A673 (cell line): Measurements from ENCODE around the gene ASAP2. TPM values are rescaled to one million over a fixed set of nuclear protein-coding genes. Genes with fewer than 3 reads are reported as not detected.

Source experiments
- BruUV-seq: library from RNA; stranded (reverse); fragments of 400-500 nt; replicated peaks from 2 replicates; lab custom pipeline; 2021; lab: Mats Ljungman, UMichigan
- CTCF ChIA-PET: fragments of 300-600 bp; sonication (Branson Sonifier 250); formaldehyde crosslinking; loops from one replicate; lab custom pipeline; 2022; ENCODE audit warnings: antibody characterized with exemption; lab: Charles Lee
- POLR2A ChIA-PET: fragments of 300-600 bp; sonication (Branson Sonifier 250); formaldehyde crosslinking; loops from one replicate; lab custom pipeline; 2022; ENCODE audit warnings: antibody characterized with exemption; ENCODE audit not compliant: low non-redundant PET; lab: Charles Lee
- DNase-seq: peaks from one replicate; pipeline ENCODE4 v3.0.0-alpha.2; 2015; ENCODE audit warnings: low spot score
- H3K27ac ChIP-seq: fragments of 200-600 bp; sonication (generic); 2 replicates; pipeline ENCODE4 v1.5.1; 2016; ENCODE audit warnings: mixed run types, low read depth, mild to moderate bottlenecking, mixed read lengths, antibody characterized with exemption, low read length; ENCODE audit not compliant: poor library complexity, severe bottlenecking
- H3K27me3 ChIP-seq: fragments of 200-600 bp; sonication (generic); replicated peaks from 2 replicates; pipeline ENCODE4 v1.6.1; 2017; ENCODE audit warnings: mixed run types, low read depth, mild to moderate bottlenecking, mixed read lengths, antibody characterized with exemption, low read length; ENCODE audit not compliant: insufficient read depth, poor library complexity
- H3K36me3 ChIP-seq: fragments of 200-600 bp; sonication (generic); 2 replicates; pipeline ENCODE4 v1.6.1; 2016; ENCODE audit warnings: mixed run types, mild to moderate bottlenecking, mixed read lengths, antibody characterized with exemption, low read length; ENCODE audit not compliant: insufficient read depth, poor library complexity, severe bottlenecking
- H3K4me1 ChIP-seq: fragments of 200-600 bp; sonication (generic); 2 replicates; pipeline ENCODE4 v1.6.1; 2017; ENCODE audit warnings: mixed run types, mild to moderate bottlenecking, mixed read lengths, antibody characterized with exemption, low read length; ENCODE audit not compliant: insufficient read depth, poor library complexity, severe bottlenecking
- H3K4me3 ChIP-seq: fragments of 200-600 bp; sonication (generic); 2 replicates; pipeline ENCODE4 v1.5.1; 2016; ENCODE audit warnings: low read depth, mixed run types, mild to moderate bottlenecking, mixed read lengths, low read length; ENCODE audit not compliant: poor library complexity, severe bottlenecking
- H3K9me3 ChIP-seq: fragments of 200-600 bp; sonication (generic); 2 replicates; pipeline ENCODE4 v1.6.1; 2016; ENCODE audit warnings: mixed run types, low read depth, mild to moderate bottlenecking, mixed read lengths, antibody characterized with exemption, low read length; ENCODE audit not compliant: poor library complexity, severe bottlenecking
- CTCF ChIP-seq: fragments of 300-800, 200-600 bp; sonication (generic); conservative IDR thresholded peaks from 2 replicates; pipeline ENCODE4 v1.5.1; 2017; ENCODE audit warnings: low read depth, mild to moderate bottlenecking, antibody characterized with exemption, low read length, moderate library complexity, mixed read lengths
- EZH2 ChIP-seq: fragments of 200-600 bp; sonication (generic); IDR thresholded peaks from 2 replicates; pipeline ENCODE4 v1.6.1; 2017; ENCODE audit warnings: borderline replicate concordance, low read depth, mild to moderate bottlenecking, mixed read lengths, antibody characterized with exemption, low read length; ENCODE audit not compliant: poor library complexity, severe bottlenecking
- intact Hi-C: fragments of 100-400 bp; cut with micrococcal nuclease; formaldehyde crosslinking; loops from one replicate; pipeline ENCODE4 v1.10.0; 2022; ENCODE audit not compliant: unreplicated experiment
- total RNA-seq: library from RNA; stranded (reverse); gene quantifications from 2 replicates; pipeline ENCODE4 v1.2.3, GENCODE V29; 2021

The ASAP2 gene
- total RNA-seq, 1 experiment from 2014 or later, result 46.8 TPM

- TF ChIP-seq CTCF, result no peak
- TF ChIP-seq EZH2, result no peak
- Histone ChIP-seq H3K4me3 (no peak overlapping the region), H3K4me1 (peaks cover 67% of the 10 kb centered on the region), H3K36me3 (no peaks in the 10 kb centered on the region), H3K27me3 (no peaks in the 10 kb centered on the region), H3K27ac (peak overlapping the region; percentile 32), H3K9me3 (no peaks in the 10 kb centered on the region)
- DNase-seq, result no peak
- CTCF ChIA-PET, result no interaction called here
- intact Hi-C loops, result no loop called here
- POLR2A ChIA-PET, result no interaction called here
- no TSS peak for BruUV-seq
These were observed 30.3 kb downstream of the ASAP2 start for GRCh38 chr2:9236867-9237266.

- Histone ChIP-seq H3K27me3 (no peaks in the 10 kb centered on the region), H3K4me1 (peaks cover 57% of the 10 kb centered on the region), H3K27ac (no peak overlapping the region), H3K9me3 (no peaks in the 10 kb centered on the region), H3K36me3 (no peaks in the 10 kb centered on the region), H3K4me3 (no peak overlapping the region)
- ChIA-PET POLR2A (no interaction called here), CTCF (no interaction called here)
- no peak for DNase-seq
- intact Hi-C loops, result no loop called here
- no TSS peak for BruUV-seq
- no peak for TF ChIP-seq EZH2
- no peak for TF ChIP-seq CTCF
These were observed 31.2 kb downstream of the ASAP2 start for GRCh38 chr2:9237831-9238230.

- peaks cover 48% of the 10 kb centered on the region for H3K4me1 ChIP-seq
- DNase-seq, result no peak
- intact Hi-C loops, result no loop called here
These were observed 32.1 kb downstream of the ASAP2 start for GRCh38 chr2:9238591-9239326.

More at GRCh38 chr2:9238591-9239326, 32.1 kb downstream of the ASAP2 start:
- Histone ChIP-seq H3K27ac (peak overlapping the region; percentile 7), H3K4me3 (no peak overlapping the region), H3K9me3 (no peaks in the 10 kb centered on the region), H3K27me3 (no peaks in the 10 kb centered on the region), H3K36me3 (no peaks in the 10 kb centered on the region)
- BruUV-seq, result no TSS peak
- POLR2A ChIA-PET, result no interaction called here
- CTCF ChIA-PET, result no interaction called here
- TF ChIP-seq EZH2 (no peak), CTCF (no peak)
